HepG2 (cell line): ENCODE measurements around the gene MBD5. TPM values are rescaled to one million over a fixed set of nuclear protein-coding genes. Genes with fewer than 3 reads are reported as not detected.

ENCODE experiments used
- CBX1 ChIP-seq: IDR thresholded peaks from one replicate; pipeline ENCODE4 v1.6.1; 2016; ENCODE audit warnings: antibody characterized with exemption, low read depth
- KAT2B ChIP-seq: fragments of 150-350 bp; IDR thresholded peaks from 2 replicates; pipeline ENCODE4 v1.6.1; 2014; ENCODE audit warnings: low read depth, low read length, borderline replicate concordance
- NR2F1 ChIP-seq, 2 experiments: fragments of 450-650 bp in 1 of 2; formaldehyde crosslinking in 1 of 2; IDR thresholded peaks; 2 replicates each; pipeline versions ENCODE4 v1.5.0 to v1.6.1; 2016 to 2020; ENCODE audit warnings: mild to moderate bottlenecking in 1 of 2, missing compliant biosample characterization in 1 of 2, missing genetic modification reagents in 1 of 2, moderate library complexity in 1 of 2
- POLR2A ChIP-seq, 2 experiments: IDR thresholded peaks; 2 replicates each; pipeline ENCODE4 v1.6.1; 2011; ENCODE audit warnings: low read depth in 2 of 2, low read length in 2 of 2, mild to moderate bottlenecking in 1 of 2, moderate library complexity in 1 of 2; ENCODE audit not compliant: insufficient read depth in 1 of 2
- PTBP1 ChIP-seq: fragments of 200-400 bp; formaldehyde crosslinking; IDR thresholded peaks from 2 replicates; pipeline ENCODE4 v1.6.1; 2018; ENCODE audit warnings: low read length, low read depth; ENCODE audit not compliant: poor library complexity, severe bottlenecking
- TP53 ChIP-seq: sonication (generic); formaldehyde crosslinking; conservative IDR thresholded peaks from 2 replicates; pipeline ENCODE4 v1.4.0; 2020; ENCODE audit warnings: missing genetic modification reagents
- ZC3H13 ChIP-seq: sonication (generic); formaldehyde crosslinking; IDR thresholded peaks from 2 replicates; pipeline ENCODE4 v1.8.1; 2023; ENCODE audit warnings: mild to moderate bottlenecking, missing genetic modification reagents, moderate library complexity
- ZFP36L1 ChIP-seq: sonication (generic); formaldehyde crosslinking; IDR thresholded peaks from 2 replicates; pipeline ENCODE4 v1.8.0; 2022; ENCODE audit warnings: mild to moderate bottlenecking, missing genetic modification reagents, moderate library complexity
- polyA plus RNA-seq, 8 experiments: library from polyadenylated mRNA; depleted of rRNA in 3 of 8; stranded (reverse) in 7 of 8; unstranded in 1 of 8; fragments of >200 nt; fragmentation: Illumina TruSeq in 4 of 8; extraction: Trizol in 4 of 8; gene quantifications; 2 replicates each; pipeline versions ENCODE4 v1.2.1 to v1.2.3, GENCODE V29; 2011 to 2016; ENCODE audit warnings: low read depth in 4 of 8, missing spikeins in 1 of 8, mixed read lengths in 1 of 8; ENCODE audit not compliant: insufficient read depth in 1 of 8
- total RNA-seq, 5 experiments: library from RNA; depleted of rRNA; stranded (reverse); fragments of >200 nt; fragmentation: Illumina TruSeq; extraction: Trizol; gene quantifications; 2 replicates each; pipeline ENCODE4 v1.2.3, GENCODE V29; 2016; ENCODE audit warnings: low read depth in 1 of 5
- TF ChIP-seq, protein P1 (sequence below): sonication (generic); formaldehyde crosslinking; IDR thresholded peaks from one replicate; pipeline ENCODE4 v1.5.1; 2020; ENCODE audit warnings: mild to moderate bottlenecking, missing genetic modification reagents; ENCODE audit errors: not compliant biosample characterization
- TF ChIP-seq, protein P2 (sequence below): sonication (generic); formaldehyde crosslinking; IDR thresholded peaks from 2 replicates; pipeline ENCODE4 v1.4.0; 2020; ENCODE audit warnings: mild to moderate bottlenecking, missing genetic modification reagents
- TF ChIP-seq, protein P3 (sequence below): sonication (generic); formaldehyde crosslinking; conservative IDR thresholded peaks from 2 replicates; pipeline ENCODE4 v1.4.0; 2020; ENCODE audit warnings: missing genetic modification reagents

Gene MBD5
- total and polyA plus RNA-seq, 2 of the 13 experiments (the other 11 are each of a cell fraction or from before 2014, with no cell fraction given) = 13.5 to 26.4 TPM

DNA sequence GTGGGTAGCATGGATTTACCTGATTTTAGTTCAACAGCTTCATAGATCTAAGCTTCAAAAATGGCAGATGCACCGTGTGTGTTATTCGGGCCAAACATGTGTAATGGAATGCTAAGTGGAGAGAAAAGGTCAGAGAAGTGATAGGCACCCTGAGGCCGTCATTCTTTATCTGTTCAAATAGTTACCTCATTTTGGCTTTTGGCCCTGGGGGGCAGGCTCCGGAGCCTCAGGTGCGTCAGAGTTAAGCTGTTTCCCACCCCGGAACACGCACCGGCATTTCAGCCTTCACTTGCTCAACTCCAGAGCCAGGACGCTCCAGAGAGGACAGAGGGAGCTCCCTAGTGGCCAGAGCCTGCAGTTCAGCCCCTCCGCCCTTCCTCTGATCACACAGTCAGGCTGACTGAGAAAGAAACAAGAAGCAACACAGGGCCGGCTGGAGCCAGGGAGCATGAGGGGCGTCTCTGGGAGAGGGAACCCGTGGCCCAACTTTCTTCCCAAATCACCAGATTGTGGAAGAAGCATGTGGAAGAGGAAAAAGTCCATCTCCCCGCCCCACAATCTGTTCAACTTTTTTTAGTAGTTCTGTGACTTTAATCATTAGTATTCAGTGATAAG is 488.5 kb downstream of the MBD5 start (continued):
- TF ChIP-seq, protein P1, sequence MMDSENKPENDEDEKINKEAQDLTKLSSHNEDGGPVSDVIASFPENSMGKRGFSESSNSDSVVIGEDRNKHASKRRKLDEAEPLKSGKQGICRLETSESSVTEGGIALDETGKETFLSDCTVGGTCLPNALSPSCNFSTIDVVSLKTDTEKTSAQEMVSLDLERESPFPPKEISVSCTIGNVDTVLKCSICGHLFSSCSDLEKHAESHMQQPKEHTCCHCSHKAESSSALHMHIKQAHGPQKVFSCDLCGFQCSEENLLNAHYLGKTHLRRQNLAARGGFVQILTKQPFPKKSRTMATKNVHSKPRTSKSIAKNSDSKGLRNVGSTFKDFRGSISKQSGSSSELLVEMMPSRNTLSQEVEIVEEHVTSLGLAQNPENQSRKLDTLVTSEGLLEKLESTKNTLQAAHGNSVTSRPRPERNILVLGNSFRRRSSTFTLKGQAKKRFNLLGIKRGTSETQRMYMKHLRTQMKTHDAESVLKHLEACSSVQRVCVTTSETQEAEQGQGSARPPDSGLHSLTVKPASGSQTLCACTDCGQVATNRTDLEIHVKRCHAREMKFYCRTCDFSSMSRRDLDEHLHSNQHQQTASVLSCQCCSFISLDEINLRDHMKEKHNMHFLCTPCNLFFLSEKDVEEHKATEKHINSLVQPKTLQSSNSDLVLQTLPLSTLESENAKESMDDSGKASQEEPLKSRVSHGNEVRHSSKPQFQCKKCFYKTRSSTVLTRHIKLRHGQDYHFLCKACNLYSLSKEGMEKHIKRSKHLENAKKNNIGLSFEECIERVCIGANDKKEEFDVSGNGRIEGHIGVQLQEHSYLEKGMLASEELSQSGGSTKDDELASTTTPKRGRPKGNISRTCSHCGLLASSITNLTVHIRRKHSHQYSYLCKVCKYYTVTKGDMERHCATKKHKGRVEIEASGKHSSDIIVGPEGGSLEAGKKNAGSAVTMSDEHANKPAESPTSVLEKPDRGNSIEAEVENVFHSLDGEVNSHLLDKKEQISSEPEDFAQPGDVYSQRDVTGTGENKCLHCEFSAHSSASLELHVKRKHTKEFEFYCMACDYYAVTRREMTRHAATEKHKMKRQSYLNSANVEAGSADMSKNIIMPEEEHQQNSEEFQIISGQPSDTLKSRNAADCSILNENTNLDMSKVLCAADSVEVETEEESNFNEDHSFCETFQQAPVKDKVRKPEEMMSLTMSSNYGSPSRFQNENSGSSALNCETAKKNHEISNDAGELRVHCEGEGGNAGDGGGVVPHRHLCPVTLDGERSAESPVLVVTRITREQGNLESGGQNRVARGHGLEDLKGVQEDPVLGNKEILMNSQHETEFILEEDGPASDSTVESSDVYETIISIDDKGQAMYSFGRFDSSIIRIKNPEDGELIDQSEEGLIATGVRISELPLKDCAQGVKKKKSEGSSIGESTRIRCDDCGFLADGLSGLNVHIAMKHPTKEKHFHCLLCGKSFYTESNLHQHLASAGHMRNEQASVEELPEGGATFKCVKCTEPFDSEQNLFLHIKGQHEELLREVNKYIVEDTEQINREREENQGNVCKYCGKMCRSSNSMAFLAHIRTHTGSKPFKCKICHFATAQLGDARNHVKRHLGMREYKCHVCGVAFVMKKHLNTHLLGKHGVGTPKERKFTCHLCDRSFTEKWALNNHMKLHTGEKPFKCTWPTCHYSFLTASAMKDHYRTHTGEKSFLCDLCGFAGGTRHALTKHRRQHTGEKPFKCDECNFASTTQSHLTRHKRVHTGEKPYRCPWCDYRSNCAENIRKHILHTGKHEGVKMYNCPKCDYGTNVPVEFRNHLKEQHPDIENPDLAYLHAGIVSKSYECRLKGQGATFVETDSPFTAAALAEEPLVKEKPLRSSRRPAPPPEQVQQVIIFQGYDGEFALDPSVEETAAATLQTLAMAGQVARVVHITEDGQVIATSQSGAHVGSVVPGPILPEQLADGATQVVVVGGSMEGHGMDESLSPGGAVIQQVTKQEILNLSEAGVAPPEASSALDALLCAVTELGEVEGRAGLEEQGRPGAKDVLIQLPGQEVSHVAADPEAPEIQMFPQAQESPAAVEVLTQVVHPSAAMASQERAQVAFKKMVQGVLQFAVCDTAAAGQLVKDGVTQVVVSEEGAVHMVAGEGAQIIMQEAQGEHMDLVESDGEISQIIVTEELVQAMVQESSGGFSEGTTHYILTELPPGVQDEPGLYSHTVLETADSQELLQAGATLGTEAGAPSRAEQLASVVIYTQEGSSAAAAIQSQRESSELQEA (CRISPR knock-in tag) = no peak
- TF ChIP-seq ZFP36L1 (CRISPR knock-in tag) (no peak), ZC3H13 (CRISPR knock-in tag) (no peak), PTBP1 (no peak), POLR2A (IDR thresholded peaks at IDR 0.05; ENCODE audit: insufficient read depth in 1 of 2, low read depth in 2 of 2, low read length in 2 of 2) (peak in 1 of 2 experiments; percentile 51; a peak in 2 of 4 replicates), NR2F1 (CRISPR knock-in tag; IDR thresholded peaks at IDR 0.05) (no peak), CBX1 (no peak), TP53 (CRISPR knock-in tag) (0 out of 2 replicates have a peak, but pooled peaks have one; percentile 71), KAT2B (no peak)
- TF ChIP-seq, protein P2, sequence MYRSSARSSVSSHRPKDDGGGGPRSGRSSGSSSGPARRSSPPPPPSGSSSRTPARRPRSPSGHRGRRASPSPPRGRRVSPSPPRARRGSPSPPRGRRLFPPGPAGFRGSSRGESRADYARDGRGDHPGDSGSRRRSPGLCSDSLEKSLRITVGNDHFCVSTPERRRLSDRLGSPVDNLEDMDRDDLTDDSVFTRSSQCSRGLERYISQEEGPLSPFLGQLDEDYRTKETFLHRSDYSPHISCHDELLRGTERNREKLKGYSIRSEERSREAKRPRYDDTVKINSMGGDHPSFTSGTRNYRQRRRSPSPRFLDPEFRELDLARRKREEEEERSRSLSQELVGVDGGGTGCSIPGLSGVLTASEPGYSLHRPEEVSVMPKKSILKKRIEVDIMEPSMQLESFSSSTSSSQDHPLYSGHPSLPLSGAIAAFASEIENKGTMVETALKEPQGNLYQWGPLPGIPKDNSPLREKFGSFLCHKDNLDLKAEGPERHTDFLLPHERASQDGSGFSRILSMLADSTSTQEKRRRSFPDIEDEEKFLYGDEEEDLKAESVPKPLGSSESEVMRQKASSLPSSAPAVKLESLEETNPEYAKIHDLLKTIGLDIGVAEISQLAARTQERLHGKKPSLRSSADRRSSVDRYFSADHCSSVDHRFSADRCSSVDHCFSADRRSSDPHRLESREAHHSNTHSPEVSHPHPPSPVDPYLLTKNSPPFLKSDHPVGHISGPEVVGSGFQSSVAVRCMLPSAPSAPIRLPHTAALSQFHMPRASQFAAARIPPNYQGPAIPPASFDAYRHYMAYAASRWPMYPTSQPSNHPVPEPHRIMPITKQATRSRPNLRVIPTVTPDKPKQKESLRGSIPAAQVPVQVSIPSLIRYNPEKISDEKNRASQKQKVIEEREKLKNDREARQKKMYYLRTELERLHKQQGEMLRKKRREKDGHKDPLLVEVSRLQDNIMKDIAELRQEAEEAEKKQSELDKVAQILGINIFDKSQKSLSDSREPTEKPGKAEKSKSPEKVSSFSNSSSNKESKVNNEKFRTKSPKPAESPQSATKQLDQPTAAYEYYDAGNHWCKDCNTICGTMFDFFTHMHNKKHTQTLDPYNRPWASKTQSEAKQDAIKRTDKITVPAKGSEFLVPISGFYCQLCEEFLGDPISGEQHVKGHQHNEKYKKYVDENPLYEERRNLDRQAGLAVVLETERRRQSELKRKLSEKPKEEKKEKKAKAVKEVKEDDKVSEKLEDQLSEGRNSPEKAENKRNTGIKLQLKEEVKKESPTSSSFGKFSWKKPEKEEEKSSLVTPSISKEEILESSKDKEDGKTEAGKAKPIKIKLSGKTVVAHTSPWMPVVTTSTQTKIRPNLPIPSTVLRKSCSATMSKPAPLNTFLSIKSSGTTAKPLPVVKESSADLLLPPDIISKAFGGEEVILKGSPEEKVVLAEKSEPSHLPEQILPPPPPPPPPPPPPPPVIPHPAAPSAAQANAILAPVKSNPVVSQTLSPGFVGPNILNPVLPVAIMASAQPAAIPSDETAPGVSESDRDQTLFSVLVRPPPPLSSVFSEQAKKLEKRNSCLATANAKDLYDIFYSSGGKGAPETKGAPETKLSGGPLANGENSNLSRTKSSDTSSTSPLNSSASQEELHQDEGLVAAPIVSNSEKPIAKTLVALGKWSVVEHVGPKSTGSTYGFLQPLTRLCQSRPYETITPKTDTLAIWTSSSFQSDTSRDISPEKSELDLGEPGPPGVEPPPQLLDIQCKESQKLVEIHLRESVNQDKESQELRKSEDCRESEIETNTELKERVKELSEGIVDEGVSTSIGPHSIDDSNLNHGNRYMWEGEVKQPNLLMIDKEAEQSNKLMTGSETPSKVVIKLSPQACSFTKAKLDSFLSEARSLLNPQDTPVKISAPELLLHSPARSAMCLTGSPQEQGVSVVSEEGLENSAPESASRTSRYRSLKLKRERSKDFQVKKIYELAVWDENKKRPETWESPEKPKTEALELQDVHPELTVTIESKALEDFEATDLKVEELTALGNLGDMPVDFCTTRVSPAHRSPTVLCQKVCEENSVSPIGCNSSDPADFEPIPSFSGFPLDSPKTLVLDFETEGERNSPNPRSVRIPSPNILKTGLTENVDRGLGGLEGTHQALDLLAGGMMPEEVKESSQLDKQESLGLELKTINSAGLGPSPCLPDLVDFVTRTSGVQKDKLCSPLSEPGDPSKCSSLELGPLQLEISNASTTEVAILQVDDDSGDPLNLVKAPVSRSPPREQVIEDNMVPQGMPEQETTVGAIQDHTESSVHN = peak; percentile 77; the same call in 1 of the 2 replicates
- TF ChIP-seq, protein P3, sequence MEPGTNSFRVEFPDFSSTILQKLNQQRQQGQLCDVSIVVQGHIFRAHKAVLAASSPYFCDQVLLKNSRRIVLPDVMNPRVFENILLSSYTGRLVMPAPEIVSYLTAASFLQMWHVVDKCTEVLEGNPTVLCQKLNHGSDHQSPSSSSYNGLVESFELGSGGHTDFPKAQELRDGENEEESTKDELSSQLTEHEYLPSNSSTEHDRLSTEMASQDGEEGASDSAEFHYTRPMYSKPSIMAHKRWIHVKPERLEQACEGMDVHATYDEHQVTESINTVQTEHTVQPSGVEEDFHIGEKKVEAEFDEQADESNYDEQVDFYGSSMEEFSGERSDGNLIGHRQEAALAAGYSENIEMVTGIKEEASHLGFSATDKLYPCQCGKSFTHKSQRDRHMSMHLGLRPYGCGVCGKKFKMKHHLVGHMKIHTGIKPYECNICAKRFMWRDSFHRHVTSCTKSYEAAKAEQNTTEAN (CRISPR knock-in tag) = peak; percentile 80
